ENCODE data around the gene PARVA.

DNA sequence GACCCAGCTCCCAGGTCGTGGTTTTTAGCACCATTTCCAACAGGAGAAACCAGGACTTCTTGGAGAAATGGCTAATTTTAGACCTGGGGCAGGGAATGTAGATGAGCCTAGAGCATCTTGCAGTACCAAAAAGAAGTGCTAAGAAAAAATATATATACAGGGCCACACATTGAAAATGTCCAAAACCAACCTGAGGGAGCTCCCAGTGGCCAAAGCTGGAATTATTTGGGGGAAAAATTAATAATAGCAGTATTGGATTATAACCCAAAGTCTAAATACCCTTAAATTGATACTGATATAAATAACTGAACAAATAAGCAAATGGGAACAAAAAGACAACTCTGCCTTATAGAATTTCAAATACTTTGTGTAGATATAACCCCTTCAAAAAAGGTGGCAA lies 108.0 kb downstream of the PARVA start:
- TF ChIP-seq, protein P1, sequence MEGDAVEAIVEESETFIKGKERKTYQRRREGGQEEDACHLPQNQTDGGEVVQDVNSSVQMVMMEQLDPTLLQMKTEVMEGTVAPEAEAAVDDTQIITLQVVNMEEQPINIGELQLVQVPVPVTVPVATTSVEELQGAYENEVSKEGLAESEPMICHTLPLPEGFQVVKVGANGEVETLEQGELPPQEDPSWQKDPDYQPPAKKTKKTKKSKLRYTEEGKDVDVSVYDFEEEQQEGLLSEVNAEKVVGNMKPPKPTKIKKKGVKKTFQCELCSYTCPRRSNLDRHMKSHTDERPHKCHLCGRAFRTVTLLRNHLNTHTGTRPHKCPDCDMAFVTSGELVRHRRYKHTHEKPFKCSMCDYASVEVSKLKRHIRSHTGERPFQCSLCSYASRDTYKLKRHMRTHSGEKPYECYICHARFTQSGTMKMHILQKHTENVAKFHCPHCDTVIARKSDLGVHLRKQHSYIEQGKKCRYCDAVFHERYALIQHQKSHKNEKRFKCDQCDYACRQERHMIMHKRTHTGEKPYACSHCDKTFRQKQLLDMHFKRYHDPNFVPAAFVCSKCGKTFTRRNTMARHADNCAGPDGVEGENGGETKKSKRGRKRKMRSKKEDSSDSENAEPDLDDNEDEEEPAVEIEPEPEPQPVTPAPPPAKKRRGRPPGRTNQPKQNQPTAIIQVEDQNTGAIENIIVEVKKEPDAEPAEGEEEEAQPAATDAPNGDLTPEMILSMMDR (IDR thresholded peaks at IDR 0.05), result peak in 2 of 6 experiments; percentile 34 to 51
- TF ChIP-seq POLR2A (IDR thresholded peaks at IDR 0.05), result no peak

Data from thyroid gland (tissue), 4 donors.